CD14-positive monocyte (primary cell): ENCODE results near the gene GBGT1. TPM values are rescaled to one million over a fixed set of nuclear protein-coding genes. Genes with fewer than 3 reads are reported as not detected.
A peak's percentile ranks its signal among the peaks of the same experiment; 100 is the strongest.

ENCODE experiments used
- DNase-seq, 3 donors: peaks; one replicate each; pipeline ENCODE4 v3.0.0-alpha.2; 2011 to 2022
- H2AFZ ChIP-seq: 2 replicates; pipeline ENCODE4 v1.6.0; 2012; ENCODE audit warnings: mild to moderate bottlenecking, low read depth, low read length, inconsistent platforms; ENCODE audit not compliant: insufficient read depth, poor library complexity, severe bottlenecking
- H3K27ac ChIP-seq, 2 donors: 1 replicate in 1 of 2; 2 replicates in 1 of 2; pipeline ENCODE4 v1.5.1; 2012 to 2013; ENCODE audit warnings: low read length in 2 of 2, control low read depth in 1 of 2, inconsistent platforms in 1 of 2, low read depth in 1 of 2, mild to moderate bottlenecking in 1 of 2
- H3K27me3 ChIP-seq, 2 donors: one replicate each; pipeline versions ENCODE4 v1.6.0 to v1.6.1; 2011 to 2013; ENCODE audit warnings: low read length in 2 of 2; ENCODE audit not compliant: control insufficient read depth in 2 of 2, insufficient read depth in 2 of 2
- H3K36me3 ChIP-seq, 2 donors: replicated peaks in 1 of 2; 1 replicate in 1 of 2; 2 replicates in 1 of 2; pipeline versions ENCODE4 v1.5.1 to v1.6.1; 2012 to 2013; ENCODE audit warnings: low read length in 2 of 2, control low read depth in 1 of 2, inconsistent platforms in 1 of 2, mild to moderate bottlenecking in 1 of 2; ENCODE audit not compliant: insufficient read depth in 2 of 2, control insufficient read depth in 1 of 2
- H3K4me1 ChIP-seq, 2 donors: 1 replicate in 1 of 2; 2 replicates in 1 of 2; pipeline versions ENCODE4 v1.5.1 to v1.6.1; 2012 to 2013; ENCODE audit warnings: low read length in 2 of 2, control low read depth in 1 of 2, inconsistent platforms in 1 of 2, mild to moderate bottlenecking in 1 of 2, moderate library complexity in 1 of 2; ENCODE audit not compliant: insufficient read depth in 2 of 2, control insufficient read depth in 1 of 2
- H3K4me2 ChIP-seq: replicated peaks from 2 replicates; pipeline ENCODE3; 2012; ENCODE audit warnings: low read length, moderate library complexity, mild to moderate bottlenecking; ENCODE audit not compliant: poor library complexity, severe bottlenecking; ENCODE audit errors: extremely low read depth
- H3K4me3 ChIP-seq, 3 experiments: fragments of 200-600 bp in 1 of 3; sonication (generic) in 1 of 3; replicated peaks in 1 of 3; 1 replicate in 2 of 3; 2 replicates in 1 of 3; pipeline ENCODE4 v1.5.1; 2011 to 2013; ENCODE audit warnings: low read length in 3 of 3, mild to moderate bottlenecking in 3 of 3, control low read depth in 2 of 3, low read depth in 2 of 3, inconsistent platforms in 1 of 3, moderate library complexity in 1 of 3
- H3K79me2 ChIP-seq: 2 replicates; pipeline ENCODE4 v1.6.0; 2012; ENCODE audit warnings: mild to moderate bottlenecking, control low read depth, inconsistent platforms, low read length, moderate library complexity; ENCODE audit not compliant: insufficient read depth
- H3K9ac ChIP-seq: 2 replicates; pipeline ENCODE4 v1.6.0; 2017; ENCODE audit warnings: low read length, mild to moderate bottlenecking; ENCODE audit not compliant: insufficient read depth, poor library complexity, severe bottlenecking
- H3K9me3 ChIP-seq, 2 donors: replicated peaks in 1 of 2; 1 replicate in 1 of 2; 2 replicates in 1 of 2; pipeline versions ENCODE4 v1.5.1 to v1.6.1; 2012 to 2013; ENCODE audit warnings: low read length in 2 of 2, control low read depth in 1 of 2; ENCODE audit not compliant: control insufficient read depth in 1 of 2, insufficient read depth in 1 of 2
- H4K20me1 ChIP-seq: 2 replicates; pipeline ENCODE4 v1.6.0; 2012; ENCODE audit warnings: mild to moderate bottlenecking, low read length, control low read depth, moderate library complexity; ENCODE audit not compliant: insufficient read depth
- H3K27ac Mint-ChIP-seq, 7 donors: one replicate each; pipeline ENCODE4 v1.8.0; 2020; ENCODE audit warnings: mild to moderate bottlenecking in 7 of 7, mixed read lengths in 7 of 7, moderate library complexity in 6 of 7, inconsistent platforms in 2 of 7
- H3K27me3 Mint-ChIP-seq, 3 donors: one replicate each; pipeline ENCODE4 v1.8.0; 2021 to 2022; ENCODE audit warnings: low read depth in 3 of 3, mild to moderate bottlenecking in 3 of 3, mixed read lengths in 3 of 3, moderate library complexity in 3 of 3, inconsistent platforms in 1 of 3
- H3K36me3 Mint-ChIP-seq, 2 donors: one replicate each; pipeline ENCODE4 v1.8.0; 2020; ENCODE audit warnings: mixed read lengths in 2 of 2, inconsistent platforms in 1 of 2, mild to moderate bottlenecking in 1 of 2
- H3K4me1 Mint-ChIP-seq: one replicate; pipeline ENCODE4 v1.8.0; 2020; ENCODE audit warnings: mild to moderate bottlenecking, mixed read lengths
- H3K4me3 Mint-ChIP-seq, 2 donors: one replicate each; pipeline ENCODE4 v1.8.0; 2020; ENCODE audit warnings: mild to moderate bottlenecking in 2 of 2, mixed read lengths in 2 of 2, moderate library complexity in 1 of 2
- H3K9me3 Mint-ChIP-seq, 7 donors: one replicate each; pipeline ENCODE4 v1.8.0; 2020 to 2022; ENCODE audit warnings: mixed read lengths in 7 of 7, mild to moderate bottlenecking in 6 of 7, moderate library complexity in 6 of 7, inconsistent platforms in 2 of 7
- WGBS: methylation state at CpG from one replicate; pipeline ENCODE4 v1.1.5; 2013; ENCODE audit warnings: missing lambda C conversion rate; ENCODE audit not compliant: insufficient coverage; 5-methylcytosine and 5-hydroxymethylcytosine counted together
- intact Hi-C, 2 donors: fragments of 100-400 bp; cut with micrococcal nuclease; formaldehyde crosslinking; loops; one replicate each; pipeline versions ENCODE4 v1.15.0 to v1.15.1; 2023
- polyA plus RNA-seq, 3 donors: library from polyadenylated mRNA; depleted of rRNA in 1 of 3; unstranded in 2 of 3; stranded (reverse) in 1 of 3; fragments of 300-500 nt in 2 of 3; fragments of >200 nt in 1 of 3; fragmentation: Illumina TruSeq in 2 of 3; gene quantifications; 1 replicate in 2 of 3; 2 replicates in 1 of 3; pipeline ENCODE4 v1.2.3, GENCODE V29; 2012 to 2021
- TF ChIP-seq, protein P1 (sequence below): fragments of 200-600 bp; IDR thresholded peaks from one replicate; pipeline ENCODE4 v1.8.0; 2022; ENCODE audit warnings: antibody characterized with exemption, mild to moderate bottlenecking

Gene GBGT1
- polyA plus RNA-seq, 3 donors: 7.1 to 40.1 (median 8.0) TPM

DNA sequence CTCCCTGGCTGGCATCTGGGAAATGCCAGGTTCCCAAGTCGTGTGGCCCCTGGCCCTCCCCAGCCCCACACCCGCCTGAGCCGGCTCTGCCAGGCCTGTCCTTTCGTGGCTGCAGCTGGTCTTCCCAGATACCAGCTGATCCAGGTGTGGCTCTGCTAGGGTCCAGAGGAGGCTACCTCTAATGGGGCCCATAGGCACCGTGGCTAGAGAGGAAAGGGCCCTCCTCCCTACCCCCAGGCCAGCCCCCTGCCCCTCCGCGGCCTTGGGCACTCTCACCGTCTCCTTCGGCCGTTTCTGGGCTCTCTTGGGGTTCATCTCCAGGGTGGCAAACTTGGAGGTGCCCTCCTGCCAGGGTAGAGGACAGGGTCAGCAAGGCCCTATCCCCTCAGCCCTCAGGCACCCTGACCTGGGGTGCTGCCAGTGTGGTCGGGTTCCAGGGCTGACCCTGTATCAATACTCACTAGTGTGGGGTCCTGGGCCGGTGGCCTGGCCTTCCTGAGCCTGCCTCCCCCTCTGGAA is 59.7 kb downstream of the GBGT1 start:
- no peak overlapping the region for H3K27ac ChIP-seq
- H3K4me3 Mint-ChIP-seq: no peak overlapping the region
- peaks cover 0 to 4% (median 0%) of the 10 kb centered on the region in 7 donors for H3K9me3 Mint-ChIP-seq
- TF ChIP-seq, protein P1, sequence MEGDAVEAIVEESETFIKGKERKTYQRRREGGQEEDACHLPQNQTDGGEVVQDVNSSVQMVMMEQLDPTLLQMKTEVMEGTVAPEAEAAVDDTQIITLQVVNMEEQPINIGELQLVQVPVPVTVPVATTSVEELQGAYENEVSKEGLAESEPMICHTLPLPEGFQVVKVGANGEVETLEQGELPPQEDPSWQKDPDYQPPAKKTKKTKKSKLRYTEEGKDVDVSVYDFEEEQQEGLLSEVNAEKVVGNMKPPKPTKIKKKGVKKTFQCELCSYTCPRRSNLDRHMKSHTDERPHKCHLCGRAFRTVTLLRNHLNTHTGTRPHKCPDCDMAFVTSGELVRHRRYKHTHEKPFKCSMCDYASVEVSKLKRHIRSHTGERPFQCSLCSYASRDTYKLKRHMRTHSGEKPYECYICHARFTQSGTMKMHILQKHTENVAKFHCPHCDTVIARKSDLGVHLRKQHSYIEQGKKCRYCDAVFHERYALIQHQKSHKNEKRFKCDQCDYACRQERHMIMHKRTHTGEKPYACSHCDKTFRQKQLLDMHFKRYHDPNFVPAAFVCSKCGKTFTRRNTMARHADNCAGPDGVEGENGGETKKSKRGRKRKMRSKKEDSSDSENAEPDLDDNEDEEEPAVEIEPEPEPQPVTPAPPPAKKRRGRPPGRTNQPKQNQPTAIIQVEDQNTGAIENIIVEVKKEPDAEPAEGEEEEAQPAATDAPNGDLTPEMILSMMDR: no peak
- H3K27me3 ChIP-seq: no peaks in the 10 kb centered on the region
- peaks cover 74 to 85% of the 10 kb centered on the region in 2 donors for H3K36me3 Mint-ChIP-seq
- H3K27ac Mint-ChIP-seq: peak overlapping the region in 5 of 7 donors; percentile 21 to 66 (median 40)
- intact Hi-C loops: loop anchor here (1.0 kb wide), 2 partner anchors 40 to 41 kb away; no protein-coding TSS in a partner anchor
- peaks cover 14% of the 10 kb centered on the region for H4K20me1 ChIP-seq
- WGBS: 89% methylated on average over 7 of the region's 12 CpGs
- no peaks in the 10 kb centered on the region for H3K79me2 ChIP-seq
- H3K4me3 ChIP-seq: no peak overlapping the region
- H3K36me3 ChIP-seq: peaks cover 72 to 82% of the 10 kb centered on the region in 2 donors
- DNase-seq: no peak
- H2AFZ ChIP-seq: no peak overlapping the region
- H3K4me1 ChIP-seq: no peaks in the 10 kb centered on the region
- peaks cover 0 to 5% (median 0%) of the 10 kb centered on the region in 3 donors for H3K27me3 Mint-ChIP-seq
- no peaks in the 10 kb centered on the region for H3K9me3 ChIP-seq
- H3K9ac ChIP-seq: no peak overlapping the region
- H3K4me2 ChIP-seq: no peak overlapping the region
- peaks cover 2% of the 10 kb centered on the region for H3K4me1 Mint-ChIP-seq

DNA sequence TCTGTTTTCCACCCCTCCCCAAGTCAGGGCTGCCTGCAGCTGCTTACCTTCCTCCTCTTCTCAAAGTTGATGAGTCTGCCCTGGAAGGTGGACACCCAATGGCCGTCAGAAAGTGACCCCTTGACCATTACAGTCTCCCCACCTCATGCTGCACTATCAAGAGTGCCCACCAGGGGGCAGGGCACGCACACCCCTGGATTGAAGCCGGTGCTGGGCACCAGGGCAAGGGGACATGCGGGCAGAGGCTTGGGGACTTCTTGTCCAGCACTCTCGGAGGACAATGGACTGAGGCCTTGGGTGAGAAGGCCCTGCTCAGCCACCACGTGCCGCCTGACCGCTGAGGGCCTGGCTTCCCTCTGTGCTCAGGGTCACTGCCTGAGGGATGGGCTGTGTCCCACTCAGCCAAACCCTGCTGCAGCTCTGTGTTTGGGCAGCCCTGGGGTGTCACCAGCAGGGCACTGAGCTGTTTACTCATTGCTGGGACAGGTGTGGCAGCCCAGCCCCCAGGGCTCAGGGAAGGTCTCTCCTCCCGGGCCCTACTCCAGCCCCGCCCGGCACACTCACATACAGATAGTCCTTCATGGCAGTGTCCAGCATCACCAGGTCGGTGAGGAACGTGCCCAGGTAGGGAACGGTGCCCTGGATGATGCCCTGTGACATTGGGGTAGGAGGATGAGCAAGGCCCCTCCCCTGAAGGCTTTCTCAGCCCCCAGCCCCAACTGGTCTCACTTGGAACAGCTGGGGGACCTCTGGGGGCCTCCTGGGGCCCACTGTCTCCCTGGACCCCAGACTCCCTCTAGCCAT is 60.3 kb downstream of the GBGT1 start:
- Histone ChIP-seq H2AFZ (no peak overlapping the region), H3K27ac (no peak overlapping the region), H3K4me1 (no peaks in the 10 kb centered on the region), H3K36me3 (peaks cover 73 to 82% of the 10 kb centered on the region in 2 donors), H3K79me2 (no peaks in the 10 kb centered on the region), H4K20me1 (peaks cover 14% of the 10 kb centered on the region), H3K4me2 (no peak overlapping the region), H3K4me3 (no peak overlapping the region), H3K27me3 (no peaks in the 10 kb centered on the region), H3K9me3 (no peaks in the 10 kb centered on the region), H3K9ac (no peak overlapping the region)
- H3K4me1 Mint-ChIP-seq: peaks cover 2% of the 10 kb centered on the region
- 70% methylated on average over 12 of the region's 14 CpGs for WGBS
- TF ChIP-seq, protein P1: peak; percentile 94
- peak; percentile 64 to 77 (median 73) for DNase-seq
- peak overlapping the region in 6 of 7 donors; percentile 18 to 64 (median 42) for H3K27ac Mint-ChIP-seq
- H3K9me3 Mint-ChIP-seq: peaks cover 0 to 3% (median 0%) of the 10 kb centered on the region in 7 donors
- H3K36me3 Mint-ChIP-seq: peaks cover 76 to 87% of the 10 kb centered on the region in 2 donors
- H3K4me3 Mint-ChIP-seq: no peak overlapping the region
- H3K27me3 Mint-ChIP-seq: peaks cover 0 to 5% (median 0%) of the 10 kb centered on the region in 3 donors
- intact Hi-C loops: loop anchor here (1.0 kb wide), 2 partner anchors 41 to 42 kb away; no protein-coding TSS in a partner anchor

Other genes starting within 250 kb of the GBGT1 start
- gene TSC1, start 219.3 kb downstream of the GBGT1 start, polyA plus RNA-seq: 10 to 100 TPM in 1 of 3 donors, 1 to 10 TPM in 2; 3.3 to 43.0 (median 5.8) TPM
- gene GFI1B, start 185.2 kb downstream of the GBGT1 start, polyA plus RNA-seq: under 1 TPM; 0.06 to 0.39 (median 0.21) TPM
- 10 to 100 TPM; 21.3 to 75.6 (median 24.4) TPM for gene GTF3C5, start 132.9 kb downstream of the GBGT1 start, polyA plus RNA-seq
- under 1 TPM in 1 of 3 donors, not detected in 2; 0.24 TPM for gene CEL, start 101.9 kb downstream of the GBGT1 start, polyA plus RNA-seq
- 10 to 100 TPM in 1 of 3 donors, 1 to 10 TPM in 2; 3.5 to 63.8 (median 4.2) TPM for gene RALGDS, start 42.7 kb downstream of the GBGT1 start, polyA plus RNA-seq
- gene OBP2B, start 45.3 kb upstream of the GBGT1 start, polyA plus RNA-seq: not detected
- 1 to 10 TPM in 1 of 3 donors, under 1 TPM in 1, not detected in 1; 0.50 to 2.1 TPM for gene ABO, start 111.3 kb upstream of the GBGT1 start, polyA plus RNA-seq
- 10 to 100 TPM in 1 of 3 donors, 1 to 10 TPM in 1, under 1 TPM in 1; 0.75 to 12.9 (median 2.9) TPM for gene SURF6, start 172.3 kb upstream of the GBGT1 start, polyA plus RNA-seq
- 10 to 100 TPM in 1 of 3 donors, 1 to 10 TPM in 2; 6.8 to 27.7 (median 9.6) TPM for gene MED22, start 184.2 kb upstream of the GBGT1 start, polyA plus RNA-seq
- 1,000 to 10,000 TPM in 1 of 3 donors, 100 to 1,000 TPM in 2; 390 to 2,322 (median 437) TPM for gene RPL7A, start 184.3 kb upstream of the GBGT1 start, polyA plus RNA-seq
- gene SURF1, start 192.6 kb upstream of the GBGT1 start, polyA plus RNA-seq: 100 to 1,000 TPM in 1 of 3 donors, 10 to 100 TPM in 2; 60.5 to 140 (median 98.4) TPM
- 10 to 100 TPM; 17.5 to 24.7 (median 17.6) TPM for gene SURF2, start 192.6 kb upstream of the GBGT1 start, polyA plus RNA-seq
- gene SURF4, start 212.1 kb upstream of the GBGT1 start, polyA plus RNA-seq: 100 to 1,000 TPM in 2 of 3 donors, 10 to 100 TPM in 1; 61.4 to 175 (median 157) TPM
- under 1 TPM in 1 of 3 donors, not detected in 2; 0.27 TPM for gene STKLD1, start 212.5 kb upstream of the GBGT1 start, polyA plus RNA-seq